PC-3 (cell line): ENCODE results near the gene PDIA4. TPM values are rescaled to one million over a fixed set of nuclear protein-coding genes. Genes with fewer than 3 reads are reported as not detected.

Experiments
- ATAC-seq: fragments of 200-7000 bp; cut with Tn5 transposase; 2 replicates; pipeline ENCODE4 v1.9.1; 2020; ENCODE audit warnings: mild to moderate bottlenecking, moderate library complexity
- BruUV-seq: library from RNA; stranded (reverse); fragments of 400-500 nt; replicated peaks from 2 replicates; lab custom pipeline; 2021; lab: Mats Ljungman, UMichigan
- CTCF ChIA-PET: fragments of 300-600 bp; sonication (Branson Sonifier 250); formaldehyde crosslinking; loops from one replicate; lab custom pipeline; 2022; ENCODE audit warnings: antibody characterized with exemption; lab: Charles Lee
- POLR2A ChIA-PET: fragments of 300-600 bp; sonication (Branson Sonifier 250); formaldehyde crosslinking; loops from one replicate; lab custom pipeline; 2022; ENCODE audit warnings: antibody characterized with exemption; ENCODE audit not compliant: unreplicated experiment; lab: Charles Lee
- DNase-seq: peaks from one replicate; pipeline ENCODE4 v3.0.0-alpha.2; 2015
- H2AFZ ChIP-seq: fragments of 300-600 bp; sonication (generic); 2 replicates; pipeline ENCODE4 v1.6.0; 2016; ENCODE audit warnings: antibody characterized with exemption, low read length
- H3F3A ChIP-seq: fragments of 300-600 bp; sonication (generic); one replicate; pipeline ENCODE4 v1.6.0; 2017; ENCODE audit warnings: antibody characterized with exemption, low read length, control low read depth, mild to moderate bottlenecking; ENCODE audit not compliant: unreplicated experiment
- H3K27ac ChIP-seq: fragments of 300-600 bp; sonication (generic); 2 replicates; pipeline ENCODE4 v1.5.1; 2016; ENCODE audit warnings: mild to moderate bottlenecking, low read length
- H3K27me3 ChIP-seq: fragments of 300-600 bp; sonication (generic); 2 replicates; pipeline ENCODE4 v1.6.1; 2016; ENCODE audit warnings: low read length, mixed read lengths
- H3K36me3 ChIP-seq: fragments of 300-600 bp; sonication (generic); 2 replicates; pipeline ENCODE4 v1.6.1; 2016; ENCODE audit warnings: low read depth, mixed run types, low read length, mixed read lengths
- H3K4me1 ChIP-seq: fragments of 300-600 bp; sonication (generic); 2 replicates; pipeline ENCODE4 v1.5.1; 2016; ENCODE audit warnings: low read length; ENCODE audit not compliant: insufficient read depth
- H3K4me2 ChIP-seq: fragments of 300-600 bp; sonication (generic); 2 replicates; pipeline ENCODE4 v1.6.0; 2016; ENCODE audit warnings: low read length
- H3K4me3 ChIP-seq: fragments of 300-600 bp; sonication (generic); 2 replicates; pipeline ENCODE4 v1.5.1; 2016; ENCODE audit warnings: mild to moderate bottlenecking, low read length, mixed read lengths
- H3K79me2 ChIP-seq: fragments of 300-600 bp; sonication (generic); 2 replicates; pipeline ENCODE4 v1.6.1; 2017; ENCODE audit warnings: low read length, mixed read lengths
- H3K9ac ChIP-seq: fragments of 300-600 bp; sonication (generic); 2 replicates; pipeline ENCODE4 v1.6.0; 2016; ENCODE audit warnings: mild to moderate bottlenecking, low read length
- H3K9me2 ChIP-seq: fragments of 300-600 bp; sonication (generic); replicated peaks from 2 replicates; pipeline ENCODE4 v1.6.1; 2016; ENCODE audit warnings: mixed run types, low read length, mixed read lengths
- H3K9me3 ChIP-seq: fragments of 300-600 bp; sonication (generic); 2 replicates; pipeline ENCODE4 v1.6.1; 2016; ENCODE audit warnings: low read length, mixed read lengths
- H4K20me1 ChIP-seq: fragments of 300-600 bp; sonication (generic); 2 replicates; pipeline ENCODE4 v1.6.1; 2016; ENCODE audit warnings: low read length, mixed read lengths
- CTCF ChIP-seq: fragments of 300-600 bp; sonication (generic); conservative IDR thresholded peaks from 2 replicates; pipeline ENCODE4 v1.5.1; 2017; ENCODE audit warnings: antibody characterized with exemption, low read depth, mild to moderate bottlenecking, low read length
- EZH2 ChIP-seq: fragments of 300-600 bp; sonication (generic); IDR thresholded peaks from one replicate; pipeline ENCODE4 v1.6.1; 2017; ENCODE audit warnings: antibody characterized with exemption, mild to moderate bottlenecking, low read length; ENCODE audit not compliant: unreplicated experiment
- EZH2phosphoT487 ChIP-seq: fragments of 300-600 bp; sonication (generic); IDR thresholded peaks from 2 replicates; pipeline ENCODE4 v1.6.1; 2018; ENCODE audit warnings: mild to moderate bottlenecking, antibody characterized with exemption, low read length, borderline replicate concordance
- intact Hi-C: fragments of 100-400 bp; cut with micrococcal nuclease; formaldehyde crosslinking; loops from 2 replicates; pipeline ENCODE4 v1.9.0; 2023
- total RNA-seq: library from RNA; depleted of rRNA; stranded (reverse); fragments of >200 nt; gene quantifications from 2 replicates; pipeline ENCODE4 v1.2.3, GENCODE V29; 2014

The PDIA4 gene
- total RNA-seq, 1 experiment from 2014 or later: 249 TPM

GRCh38 chr7:148963583-148964482 is 64.5 kb downstream of the PDIA4 start:
- Histone ChIP-seq H4K20me1 (no peaks in the 10 kb centered on the region), H3K4me2 (peak overlapping the region; percentile 78), H3K9ac (peak overlapping the region; percentile 47; the same call in 1 of the 2 replicates), H2AFZ (peak overlapping the region; percentile 89), H3K4me3 (peak overlapping the region; percentile 76), H3K4me1 (peaks cover 6% of the 10 kb centered on the region; the same call in 1 of the 2 replicates), H3F3A (no peaks in the 10 kb centered on the region), H3K9me3 (no peaks in the 10 kb centered on the region), H3K27me3 (no peaks in the 10 kb centered on the region), H3K9me2 (no peaks in the 10 kb centered on the region), H3K27ac (no peak overlapping the region), H3K36me3 (no peaks in the 10 kb centered on the region), H3K79me2 (no peaks in the 10 kb centered on the region)
- intact Hi-C loops: loop anchor here (2.0 to 5.0 kb wide), 3 partner anchors 81 to 262 kb away; no protein-coding TSS in a partner anchor
- ChIA-PET CTCF (interaction anchor here (0.6 to 1.2 kb wide), 5 partner anchors 23 to 265 kb away, joined by 3 to 14 read pairs (median 5); partner anchors contain the start of gene CUL1), POLR2A (interaction anchor here (1.0 kb wide), 1 partner anchor 265 kb away, joined by 12 read pairs; the partner anchor contains the start of gene CUL1)
- ATAC-seq (peak; percentile 27), DNase-seq (peak; percentile 31)
- TF ChIP-seq EZH2phosphoT487 (no peak), CTCF (no peak), EZH2 (no peak)
- no TSS peak for BruUV-seq

- no peaks in the 10 kb centered on the region for H3K9me2 ChIP-seq
- H3F3A ChIP-seq: no peaks in the 10 kb centered on the region
- H3K27ac ChIP-seq: no peak overlapping the region
- POLR2A ChIA-PET: interaction anchor here (1.0 kb wide), 1 partner anchor 265 kb away, joined by 12 read pairs; the partner anchor contains the start of gene CUL1
- peak overlapping the region; percentile 78 for H3K4me2 ChIP-seq
- H2AFZ ChIP-seq: peak overlapping the region; percentile 89
- no TSS peak for BruUV-seq
- peak overlapping the region; percentile 76 for H3K4me3 ChIP-seq
- no peaks in the 10 kb centered on the region for H3K36me3 ChIP-seq
- DNase-seq (peak; percentile 57), ATAC-seq (peak; percentile 23)
- no peaks in the 10 kb centered on the region for H4K20me1 ChIP-seq
- peaks cover 6% of the 10 kb centered on the region; the same call in 1 of the 2 replicates for H3K4me1 ChIP-seq
- CTCF ChIA-PET: interaction anchor here (0.6 to 1.2 kb wide), 6 partner anchors 42 to 399 kb away, joined by 3 to 14 read pairs (median 3); partner anchors contain the start of gene CUL1
- peak overlapping the region; percentile 66 for H3K9ac ChIP-seq
- no peaks in the 10 kb centered on the region for H3K27me3 ChIP-seq
- H3K79me2 ChIP-seq: no peaks in the 10 kb centered on the region
- intact Hi-C loops: loop anchor here (1.0 to 5.0 kb wide), 6 partner anchors 21 to 459 kb away; no protein-coding TSS in a partner anchor
- no peak for TF ChIP-seq EZH2phosphoT487
- peak; percentile 94 for TF ChIP-seq CTCF
- H3K9me3 ChIP-seq: no peaks in the 10 kb centered on the region
Measured at GRCh38 chr7:148962823-148963582, 65.3 kb downstream of the PDIA4 start.
